GM12891 (cell line): Measurements from ENCODE around the gene WASHC2C.

Experiments
- PAX5 ChIP-seq: IDR thresholded peaks from 2 replicates; pipeline ENCODE4 v1.6.1; 2011; ENCODE audit warnings: low read length, moderate library complexity, mild to moderate bottlenecking; ENCODE audit not compliant: insufficient read depth, severe bottlenecking
- POLR2A ChIP-seq: IDR thresholded peaks from 2 replicates; pipeline ENCODE4 v1.6.1; 2011; ENCODE audit warnings: low read depth, low read length, control low read depth
- POLR2AphosphoS5 ChIP-seq: IDR thresholded peaks from 2 replicates; pipeline ENCODE4 v1.6.1; 2011; ENCODE audit warnings: low read depth, low read length, control low read depth
- POU2F2 ChIP-seq: IDR thresholded peaks from 2 replicates; pipeline ENCODE4 v1.6.1; 2011; ENCODE audit warnings: low read depth, mild to moderate bottlenecking, control low read depth, low read length, moderate library complexity
- TAF1 ChIP-seq: IDR thresholded peaks from 2 replicates; pipeline ENCODE4 v1.6.1; 2011; ENCODE audit warnings: low read depth, low read length, control low read depth

- TF ChIP-seq POLR2AphosphoS5: no peak
- no peak for TF ChIP-seq TAF1
- TF ChIP-seq POLR2A: no peak
- TF ChIP-seq PAX5: no peak
- TF ChIP-seq POU2F2: no peak
Observed at GRCh38 chr10:45811075-45811474, 84.0 kb downstream of the WASHC2C start.
